GM18867 (cell line): ENCODE results near the gene CPE.
"Not testable (repeated sequence)": the region's sequence is repeated elsewhere in the genome, so short reads cannot be mapped to it uniquely, and the experiment has no call there.

Experiments used
- ATAC-seq: cut with Tn5 transposase; IDR thresholded peaks from one replicate; pipeline ENCODE4 v1.9.1; 2021; ENCODE audit warnings: mild to moderate bottlenecking, moderate library complexity; ENCODE audit not compliant: unreplicated experiment

Gene CPE

GRCh38 chr4:165458471-165458870, 79.7 kb downstream of the CPE start:
- no peak for ATAC-seq

GRCh38 chr4:165461159-165461821, 82.5 kb downstream of the CPE start:
- ATAC-seq, result no peak

GRCh38 chr4:165462009-165462408, 83.2 kb downstream of the CPE start:
- no peak for ATAC-seq

GRCh38 chr4:165464376-165464775, 85.6 kb downstream of the CPE start:
- peak; percentile 14 for ATAC-seq

GRCh38 chr4:165464813-165465381, 86.1 kb downstream of the CPE start:
- peak; percentile 67 for ATAC-seq

GRCh38 chr4:165470009-165470408, 91.2 kb downstream of the CPE start:
- no peak for ATAC-seq

- no peak for ATAC-seq
Measured at GRCh38 chr4:165472943-165473676, 94.3 kb downstream of the CPE start.

- ATAC-seq, result no peak
Measured at GRCh38 chr4:165474784-165475705, 96.2 kb downstream of the CPE start.

GRCh38 chr4:165475706-165476070, 96.9 kb downstream of the CPE start:
- no peak for ATAC-seq

- ATAC-seq, result no peak
Measured at GRCh38 chr4:165476214-165477098, 97.6 kb downstream of the CPE start.

GRCh38 chr4:165477799-165478198, 99.0 kb downstream of the CPE start:
- ATAC-seq, result no peak

- ATAC-seq, result no peak
Measured at GRCh38 chr4:165478260-165478659, 99.5 kb downstream of the CPE start.

- no peak for ATAC-seq
Measured at GRCh38 chr4:165481053-165481835, 102.4 kb downstream of the CPE start.

GRCh38 chr4:165489786-165490185, 111.0 kb downstream of the CPE start:
- ATAC-seq, result no peak

- not testable (repeated sequence) for ATAC-seq
Measured at GRCh38 chr4:165492583-165492982, 113.8 kb downstream of the CPE start.

GRCh38 chr4:165493359-165493758, 114.6 kb downstream of the CPE start:
- ATAC-seq, result peak; percentile 99

GRCh38 chr4:165502916-165503907, 124.4 kb downstream of the CPE start:
- peak; percentile 53 for ATAC-seq

GRCh38 chr4:165504184-165504583, 125.4 kb downstream of the CPE start:
- no peak for ATAC-seq
